Stimulated activated CD4-positive, alpha-beta T cell treated with anti-CD3 and anti-CD28 coated beads, TNF-alpha, amount 100 ng/mL, for 48 hours (primary cell): ENCODE data around the gene TP53AIP1.

Source experiments
- DNase-seq, 3 donors: peaks; one replicate each; pipeline ENCODE4 v3.0.0-alpha.2; 2020; ENCODE audit warnings: low read depth in 3 of 3

The TP53AIP1 gene

DNA sequence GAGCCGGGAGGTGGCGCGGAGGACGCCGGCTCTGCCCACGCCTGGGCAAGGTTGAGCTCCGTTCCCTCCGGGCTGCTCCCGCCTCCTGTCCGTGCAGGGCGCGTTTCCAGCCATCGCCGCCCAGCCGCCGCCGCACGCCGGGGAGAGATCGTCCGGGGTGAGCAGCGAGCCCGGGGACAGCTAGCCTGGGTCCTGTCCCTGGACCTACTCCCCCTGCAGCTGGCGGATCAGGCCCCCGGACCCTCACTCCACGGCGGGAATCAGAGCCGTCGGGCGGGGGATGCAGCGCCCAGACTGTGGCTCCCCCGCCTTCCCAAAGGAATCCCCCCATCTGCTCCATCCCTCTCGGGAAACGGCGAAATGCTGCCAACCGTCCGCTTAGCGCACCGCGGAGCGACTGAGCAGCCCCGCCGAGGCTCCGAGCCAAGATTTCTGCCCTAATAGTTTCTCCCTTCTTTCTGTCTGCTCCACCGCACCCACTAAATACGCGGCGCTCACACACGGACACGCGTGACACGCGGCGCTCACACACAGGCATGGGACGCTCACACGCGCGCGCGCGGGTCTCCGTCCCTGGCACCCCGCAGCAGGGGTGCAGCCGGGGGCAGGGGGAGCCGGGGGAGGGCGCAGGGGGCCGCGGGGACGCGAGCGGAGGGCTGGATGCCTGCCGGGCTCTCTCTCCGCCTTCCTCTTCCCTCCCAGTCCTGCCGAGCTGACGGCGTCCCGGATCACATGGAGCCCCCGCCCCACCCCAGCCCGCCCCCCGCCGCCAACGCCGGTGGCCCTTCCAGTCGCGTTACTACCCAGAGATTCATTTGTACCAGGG, 51.9 kb downstream of the TP53AIP1 start, which contains the start of gene KCNJ5:
Gene KCNJ5 (plus strand): TSS at position 814 of the 826 bp plus-strand sequence. CDS start 19,918 bp downstream, outside the sequence.
- no peak for DNase-seq

DNA sequence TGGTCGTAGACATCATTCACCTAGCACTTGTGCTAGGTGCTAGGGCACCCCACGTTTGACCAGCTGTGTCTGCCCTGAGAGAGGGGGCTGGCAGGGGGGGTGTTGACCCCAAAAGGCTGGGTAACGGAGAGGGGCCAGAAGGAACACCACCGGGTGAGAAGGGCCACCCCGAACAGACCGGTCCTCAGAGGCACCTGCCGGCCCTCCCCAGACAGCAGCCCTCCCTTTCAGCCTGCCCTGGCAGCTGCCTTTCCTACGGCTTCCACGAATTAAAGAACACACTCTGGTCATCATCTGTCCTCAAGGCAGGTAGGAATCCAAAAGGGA, 52.5 kb downstream of the TP53AIP1 start:
- no peak for DNase-seq

DNA sequence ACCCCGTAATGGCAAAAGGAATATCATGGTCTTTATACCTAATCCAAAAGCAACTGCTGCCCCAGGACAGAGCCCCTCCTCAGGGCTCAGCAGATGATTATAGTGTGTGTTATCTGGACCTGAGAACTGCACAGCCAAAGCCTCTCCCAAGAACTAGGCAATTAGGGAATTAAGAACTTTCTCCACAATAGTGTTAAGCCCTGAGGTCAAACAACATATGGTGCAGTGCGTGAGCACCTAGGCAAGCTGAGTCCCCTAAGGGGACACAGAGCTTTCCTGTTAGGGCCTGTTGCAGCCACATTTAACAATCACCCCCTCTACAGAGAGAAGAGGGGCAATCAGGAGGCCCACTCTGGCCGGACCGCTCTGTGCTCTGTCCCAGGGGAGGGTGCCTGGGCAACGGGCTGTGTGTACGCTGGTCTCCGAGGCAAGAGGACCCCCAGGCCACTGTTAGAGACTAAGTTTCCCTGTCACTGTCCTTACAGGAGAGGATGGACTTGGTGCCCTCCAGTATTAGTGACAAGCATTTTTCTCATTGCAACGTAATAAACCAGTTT, 52.9 kb downstream of the TP53AIP1 start:
- DNase-seq = no peak

DNA sequence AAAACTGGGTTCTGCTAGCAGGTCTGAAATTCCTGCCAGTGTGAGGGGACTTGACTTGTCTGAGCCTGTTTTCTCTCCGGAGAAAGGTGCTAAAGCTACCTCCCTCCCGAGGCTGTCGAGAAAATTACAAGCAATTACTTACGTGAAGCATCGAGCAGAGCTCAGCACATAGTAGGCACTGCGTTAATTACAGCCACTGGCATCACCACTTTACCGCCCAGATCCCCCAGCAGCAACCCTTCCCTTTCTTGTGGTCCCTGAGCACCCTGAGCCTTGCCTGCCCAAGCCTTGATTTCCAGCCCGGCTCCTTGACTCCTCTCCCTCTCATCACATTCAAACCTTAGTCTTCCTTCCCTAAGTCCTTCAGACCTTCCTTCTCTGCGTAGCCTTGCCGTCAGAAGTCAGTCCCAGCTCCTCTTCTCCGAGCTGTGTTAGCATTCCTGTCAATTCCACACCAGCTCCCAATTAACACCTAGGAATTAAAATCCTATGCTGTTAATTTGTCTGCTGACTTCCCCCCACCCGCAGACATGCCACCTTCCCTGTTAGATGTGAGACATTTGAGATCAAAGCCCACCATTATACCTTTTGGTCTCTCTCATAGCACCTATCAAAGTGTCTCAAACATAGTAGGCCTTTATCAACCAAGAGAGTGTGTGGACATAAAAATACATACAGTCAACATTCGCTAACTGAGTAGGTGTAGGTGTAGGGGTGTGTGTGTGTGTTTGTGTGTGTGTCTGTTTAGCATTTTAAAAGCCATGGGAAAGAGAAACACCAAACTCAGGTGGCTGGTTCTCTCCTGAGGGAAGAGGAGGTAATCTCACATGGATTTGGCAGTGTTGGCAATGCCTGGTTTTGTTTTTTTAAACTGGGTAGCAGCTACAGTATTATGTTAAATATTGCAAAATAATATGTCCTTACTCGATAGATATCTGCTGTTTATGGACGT, 54.4 kb downstream of the TP53AIP1 start:
- no peak for DNase-seq

DNA sequence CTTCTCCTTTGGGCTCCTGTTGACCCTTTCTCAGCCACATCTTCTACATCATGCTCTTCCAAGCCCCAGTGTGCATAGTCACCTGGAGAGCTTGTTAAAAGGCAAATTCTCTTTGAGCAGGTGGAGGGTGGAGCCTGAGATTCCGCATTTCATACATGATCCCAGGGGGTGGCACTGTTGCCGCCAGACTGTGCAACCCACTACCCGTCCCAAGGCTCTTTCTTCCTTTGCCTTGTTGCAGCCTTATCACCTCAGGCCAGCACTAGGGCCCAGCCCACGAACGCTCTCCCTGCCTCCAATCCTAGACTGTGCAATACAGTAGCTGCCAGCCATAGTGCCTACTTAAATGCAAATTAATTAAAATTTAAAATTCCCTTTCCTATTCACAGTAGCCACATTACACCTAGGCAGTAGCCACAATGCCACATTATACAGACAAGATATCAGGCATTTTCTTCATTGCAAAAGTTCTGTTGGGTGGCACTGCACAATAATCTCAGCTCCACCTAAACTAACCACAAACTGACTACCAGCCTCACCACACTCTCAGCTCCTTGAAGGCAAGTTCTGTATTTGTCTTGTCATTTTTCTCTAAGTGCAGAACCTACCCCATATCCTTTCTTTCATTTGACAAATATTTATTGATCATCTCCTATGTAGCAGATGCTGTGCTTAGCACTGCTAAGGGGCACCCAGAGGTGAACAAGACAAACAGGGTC, 56.1 kb downstream of the TP53AIP1 start:
- DNase-seq = no peak
